WI38 (cell line): ENCODE results near the gene RHBDL2.

Experiments
- H3K4me3 ChIP-seq: 2 replicates; pipeline ENCODE4 v1.5.1; 2011; ENCODE audit warnings: low read depth, mild to moderate bottlenecking, control low read depth, low read length
- CTCF ChIP-seq: IDR thresholded peaks from 2 replicates; pipeline ENCODE4 v1.5.1; 2012; ENCODE audit warnings: low read depth, mild to moderate bottlenecking, control low read depth, low read length

Gene RHBDL2

GRCh38 chr1:38964140-38964548 is 22.5 kb upstream of the RHBDL2 start:
- no peak overlapping the region for H3K4me3 ChIP-seq
- TF ChIP-seq CTCF = no peak

- no peak for TF ChIP-seq CTCF
- no peak overlapping the region for H3K4me3 ChIP-seq
Measured at GRCh38 chr1:38962560-38962959, 20.9 kb upstream of the RHBDL2 start.

- no peak for TF ChIP-seq CTCF
Measured at GRCh38 chr1:38962113-38962512, 20.5 kb upstream of the RHBDL2 start.

GRCh38 chr1:38958967-38959366 is 17.3 kb upstream of the RHBDL2 start:
- TF ChIP-seq CTCF = no peak
- H3K4me3 ChIP-seq = no peak overlapping the region

More at GRCh38 chr1:38962113-38962512, 20.5 kb upstream of the RHBDL2 start:
- no peak overlapping the region for H3K4me3 ChIP-seq

GRCh38 chr1:38953433-38953860 is 11.8 kb upstream of the RHBDL2 start:
- H3K4me3 ChIP-seq = no peak overlapping the region
- TF ChIP-seq CTCF = no peak

- no peak for TF ChIP-seq CTCF
- H3K4me3 ChIP-seq = no peak overlapping the region
Measured at GRCh38 chr1:38950553-38950952, 8.9 kb upstream of the RHBDL2 start.

- TF ChIP-seq CTCF = no peak
Measured at GRCh38 chr1:38944547-38944946, 2.9 kb upstream of the RHBDL2 start.

More at GRCh38 chr1:38944547-38944946, 2.9 kb upstream of the RHBDL2 start:
- H3K4me3 ChIP-seq = no peak overlapping the region
